Stimulated activated CD8-positive, alpha-beta memory T cell treated with anti-CD3 and anti-CD28 coated beads, Interleukin-4, amount 100 ng/mL, for 4 hours (primary cell): ENCODE measurements around the gene PCDH1.
"Not testable (repeated sequence)": the region's sequence is repeated elsewhere in the genome, so short reads cannot be mapped to it uniquely, and the experiment has no call there.

Experiments
- DNase-seq, 2 donors: peaks; one replicate each; pipeline ENCODE4 v3.0.0-alpha.2; 2020; ENCODE audit warnings: low read depth in 2 of 2, low spot score in 1 of 2

Gene PCDH1

GRCh38 chr5:141839015-141839513 lies 39.1 kb downstream of the PCDH1 start:
- DNase-seq, result no peak

- no peak for DNase-seq
Observed at GRCh38 chr5:141838326-141839014, 39.7 kb downstream of the PCDH1 start.

- no peak for DNase-seq
Observed at GRCh38 chr5:141835928-141836670, 42.1 kb downstream of the PCDH1 start.

DNA sequence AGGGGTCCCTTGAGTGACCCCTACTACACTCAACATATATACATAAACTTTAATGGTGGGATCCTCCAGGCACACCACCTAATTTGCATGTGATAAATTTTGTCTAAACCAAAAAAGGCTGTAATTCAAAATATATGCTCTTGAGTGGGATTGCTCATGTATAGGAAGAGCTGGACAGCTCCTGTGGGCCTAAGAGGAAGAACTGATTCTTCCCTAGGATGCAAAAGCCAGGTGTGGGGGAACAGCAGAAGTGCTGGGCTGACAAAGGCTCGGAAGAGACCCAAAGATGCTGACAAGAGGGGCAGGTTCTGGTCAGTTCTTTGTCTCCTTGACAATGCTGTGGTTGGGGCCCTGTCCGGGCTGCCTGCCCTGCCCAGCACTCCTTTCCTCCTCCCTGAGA lies 43.9 kb downstream of the PCDH1 start:
- DNase-seq, result no peak

- no peak for DNase-seq
Observed at GRCh38 chr5:141832131-141832530, 46.1 kb downstream of the PCDH1 start.

DNA sequence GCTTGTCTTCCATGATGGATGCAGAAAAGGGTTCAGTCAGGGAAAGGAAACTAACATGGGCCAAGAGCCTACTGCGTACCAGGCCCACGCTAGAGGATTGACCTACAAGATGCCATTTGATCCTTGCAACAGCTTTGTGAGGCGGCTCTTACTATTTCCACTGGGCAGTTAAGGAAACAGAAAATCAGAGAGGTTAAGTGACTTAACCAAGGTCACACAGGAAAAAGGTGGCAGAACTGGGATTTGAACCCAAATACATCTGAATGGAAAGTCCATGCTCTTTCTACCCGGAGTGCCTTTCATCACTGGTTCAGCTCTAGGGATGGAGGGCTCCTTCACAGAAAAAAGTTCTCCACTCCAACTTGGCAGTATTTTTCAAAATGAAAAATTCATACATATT lies 50.0 kb downstream of the PCDH1 start:
- DNase-seq, result no peak

- no peak for DNase-seq
Observed at GRCh38 chr5:141826674-141827073, 51.5 kb downstream of the PCDH1 start.

DNA sequence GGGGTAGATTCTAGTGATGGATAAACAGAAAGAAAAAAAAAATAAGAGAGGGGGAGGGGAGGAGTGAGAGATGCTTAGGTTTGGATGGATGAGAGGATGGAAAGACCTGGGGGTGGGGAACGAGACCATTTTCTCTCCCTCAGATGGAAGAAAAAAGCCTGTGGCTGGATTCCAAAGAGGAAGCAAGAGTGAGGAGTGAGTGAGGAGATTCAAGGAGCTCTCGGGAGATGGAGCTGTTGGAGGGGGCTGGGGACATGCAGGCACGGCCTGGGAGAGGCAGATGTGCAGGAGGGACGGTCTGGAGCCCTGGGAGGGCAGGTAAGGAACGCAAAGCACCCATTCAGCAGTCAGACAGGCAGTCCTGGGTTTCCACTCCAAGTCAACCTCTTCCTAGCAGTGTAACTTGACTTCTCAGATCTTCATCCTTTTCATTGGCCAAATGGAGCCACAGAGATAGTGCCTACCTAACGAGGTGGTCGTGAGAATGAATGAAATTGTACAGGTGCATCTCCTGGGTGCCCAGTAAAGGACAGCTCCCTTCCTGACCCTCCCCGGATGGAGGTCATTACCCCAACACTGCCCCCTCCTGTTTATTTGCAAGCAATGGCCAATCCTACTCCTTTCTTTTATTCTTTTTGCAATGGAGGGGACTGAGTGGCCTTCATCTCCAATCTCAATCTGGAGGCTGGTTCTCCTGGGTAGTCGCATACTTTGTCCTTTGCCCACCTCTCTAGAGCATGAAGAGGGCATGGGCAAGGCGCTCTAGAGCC lies 52.2 kb downstream of the PCDH1 start:
- DNase-seq, result no peak

DNA sequence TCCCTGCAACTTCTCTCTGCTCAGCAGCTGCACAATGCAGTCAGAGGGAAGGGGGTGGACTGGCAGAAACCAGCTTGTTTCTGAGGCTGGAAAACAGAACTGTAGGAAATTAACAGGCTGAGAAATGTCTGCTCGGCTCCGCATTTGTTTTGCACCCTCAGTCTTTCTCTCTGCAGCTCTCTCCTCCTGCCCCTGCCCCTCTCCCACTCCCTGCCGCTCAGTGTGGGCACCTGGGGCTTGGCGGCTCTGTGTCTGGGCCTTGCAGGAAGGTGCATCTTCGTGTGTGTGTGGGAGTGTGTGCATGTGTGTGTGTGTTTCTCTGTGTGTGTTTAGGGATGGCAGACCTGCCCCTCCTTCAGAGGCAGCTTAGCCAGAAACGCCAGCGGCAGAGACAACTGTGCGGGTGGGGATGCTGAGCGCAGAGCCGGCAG lies 53.0 kb downstream of the PCDH1 start:
- no peak for DNase-seq

DNA sequence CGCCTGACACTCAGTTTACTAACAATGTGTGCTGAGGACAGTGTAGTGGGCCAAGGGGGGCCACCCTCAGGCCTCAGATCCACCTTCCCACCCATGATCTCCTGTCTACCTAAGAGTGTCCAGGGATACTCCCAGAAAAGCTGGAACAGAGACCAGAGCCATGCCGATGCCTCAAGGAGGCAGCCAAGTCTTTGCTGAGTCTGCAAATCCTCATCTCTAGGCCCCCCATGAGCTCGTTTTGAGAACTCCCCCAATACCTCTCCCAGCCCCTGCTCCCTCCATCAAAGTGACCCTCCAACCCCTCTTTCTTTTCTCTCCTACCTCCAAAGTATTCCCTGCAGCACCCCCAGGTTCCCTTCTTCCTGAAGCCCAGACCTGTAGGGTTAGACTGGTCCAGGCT lies 53.5 kb downstream of the PCDH1 start:
- DNase-seq, result no peak

DNA sequence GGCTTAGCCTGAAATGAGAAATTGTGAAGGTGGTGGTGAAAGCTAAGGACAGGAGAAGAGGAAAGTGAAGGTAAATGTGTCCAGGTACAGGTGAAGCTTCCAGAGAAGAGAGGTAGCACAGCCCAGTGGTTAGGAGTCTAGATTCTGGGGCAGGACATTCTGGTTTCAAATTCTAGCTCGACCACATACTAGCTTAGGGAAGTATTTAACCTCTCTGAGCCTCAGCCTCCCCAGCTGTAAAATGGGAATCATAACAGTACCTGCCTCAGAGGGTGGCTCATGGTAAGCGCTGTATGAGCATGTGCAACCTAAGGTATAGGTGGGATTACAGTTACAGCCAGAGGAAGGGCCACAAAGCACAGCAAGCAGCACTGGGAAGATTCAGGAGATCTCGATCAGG lies 55.2 kb downstream of the PCDH1 start:
- DNase-seq, result no peak

GRCh38 chr5:141822144-141822543 lies 56.1 kb downstream of the PCDH1 start:
- DNase-seq, result no peak

GRCh38 chr5:141821430-141821925 lies 56.7 kb downstream of the PCDH1 start:
- no peak for DNase-seq

- DNase-seq, result not testable (repeated sequence)
Observed at GRCh38 chr5:141820686-141821085, 57.5 kb downstream of the PCDH1 start.

DNA sequence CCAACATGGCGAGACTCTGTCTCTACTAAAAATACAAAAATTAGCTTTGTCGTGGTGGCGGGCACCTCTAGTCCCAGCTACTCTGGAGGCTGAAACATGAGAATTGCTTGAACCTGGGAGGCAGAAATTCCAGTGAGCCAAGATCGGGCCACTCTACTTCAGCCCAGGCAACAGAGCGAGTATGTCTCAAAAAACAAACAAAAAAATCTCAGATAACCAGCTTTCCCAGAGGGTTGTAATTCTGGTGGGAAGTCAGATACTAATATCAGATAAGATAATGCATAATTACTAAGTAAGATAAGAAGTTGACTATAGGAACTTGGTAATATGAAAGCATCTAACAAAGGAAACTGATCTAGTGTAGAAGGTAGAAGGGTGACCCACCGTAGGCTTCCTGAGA lies 60.6 kb downstream of the PCDH1 start:
- no peak for DNase-seq

- DNase-seq, result no peak
Observed at GRCh38 chr5:141816598-141817399, 61.4 kb downstream of the PCDH1 start.

GRCh38 chr5:141815796-141816180 lies 62.4 kb downstream of the PCDH1 start:
- DNase-seq, result no peak

DNA sequence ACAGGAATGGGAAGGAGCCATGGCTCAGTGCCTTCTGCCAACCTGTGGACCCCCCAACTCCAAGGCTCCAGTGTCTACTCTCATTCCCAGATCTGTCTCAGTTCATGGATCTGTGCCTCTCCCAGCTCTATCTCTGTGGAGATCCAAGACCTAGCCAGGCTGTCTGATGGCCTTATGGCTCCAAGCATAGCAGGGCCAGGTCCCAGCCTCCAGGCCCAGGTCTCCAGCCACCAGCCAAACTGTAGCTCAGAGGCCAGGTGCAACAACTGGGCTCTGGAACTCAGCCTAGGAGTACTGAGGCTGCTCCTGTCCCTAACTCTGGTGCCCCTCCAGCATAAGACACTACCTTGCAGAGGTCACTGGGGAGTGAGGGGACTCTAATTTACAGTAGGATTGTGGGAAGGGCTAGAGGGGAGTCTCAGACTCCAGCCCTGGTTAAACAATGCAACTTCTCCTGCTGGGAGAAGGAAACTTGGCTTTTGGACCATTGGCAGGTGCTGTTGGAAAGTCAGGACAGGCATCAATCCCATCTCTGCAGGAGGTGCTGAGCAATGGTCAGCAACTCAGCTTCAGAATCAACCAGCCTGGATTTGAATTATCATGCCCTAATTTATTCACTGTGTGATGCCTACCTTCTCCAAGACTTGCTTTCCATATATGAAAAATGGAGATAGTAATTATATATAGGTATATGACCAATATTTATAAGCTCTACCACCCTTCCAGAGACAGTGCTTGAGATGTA lies 63.0 kb downstream of the PCDH1 start:
- no peak for DNase-seq

GRCh38 chr5:141814064-141814964 lies 63.9 kb downstream of the PCDH1 start:
- DNase-seq, result peak in 1 of 2 donors; percentile 8
